GM12865 (cell line): Measurements from ENCODE around the gene RXYLT1.

Experiments used
- DNase-seq: peaks from one replicate; pipeline ENCODE4 v3.0.0; 2010; ENCODE audit warnings: low read depth
- H3K4me3 ChIP-seq: 2 replicates; pipeline ENCODE4 v1.5.1; 2011; ENCODE audit warnings: mild to moderate bottlenecking, low read depth, low read length, control low read depth
- TF ChIP-seq, protein P1 (sequence below): IDR thresholded peaks from 2 replicates; pipeline ENCODE4 v1.5.1; 2011; ENCODE audit warnings: low read length, control low read depth, low read depth, inconsistent platforms; ENCODE audit not compliant: insufficient read depth; ENCODE audit errors: missing control alignments

The RXYLT1 gene

DNA sequence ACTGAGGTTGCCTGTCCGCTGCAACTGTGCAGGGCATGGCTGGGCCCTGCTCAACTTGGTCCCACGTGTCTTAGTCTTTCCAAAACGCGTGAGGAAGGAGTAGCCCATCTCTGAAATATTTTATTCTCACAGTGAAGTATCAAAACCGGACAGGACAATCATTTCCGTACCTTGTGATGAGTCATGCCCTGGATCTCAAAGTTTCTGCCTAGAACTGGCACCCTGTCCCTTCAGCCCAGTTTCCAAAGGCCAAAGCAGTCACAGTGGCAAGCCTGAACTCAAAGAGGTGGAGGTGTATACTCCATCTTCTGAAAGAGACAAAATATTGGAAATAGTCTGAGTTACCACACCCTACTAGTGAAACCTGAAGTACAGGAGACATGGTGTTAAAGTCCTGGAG is 36.3 kb downstream of the RXYLT1 start:
- TF ChIP-seq, protein P1, sequence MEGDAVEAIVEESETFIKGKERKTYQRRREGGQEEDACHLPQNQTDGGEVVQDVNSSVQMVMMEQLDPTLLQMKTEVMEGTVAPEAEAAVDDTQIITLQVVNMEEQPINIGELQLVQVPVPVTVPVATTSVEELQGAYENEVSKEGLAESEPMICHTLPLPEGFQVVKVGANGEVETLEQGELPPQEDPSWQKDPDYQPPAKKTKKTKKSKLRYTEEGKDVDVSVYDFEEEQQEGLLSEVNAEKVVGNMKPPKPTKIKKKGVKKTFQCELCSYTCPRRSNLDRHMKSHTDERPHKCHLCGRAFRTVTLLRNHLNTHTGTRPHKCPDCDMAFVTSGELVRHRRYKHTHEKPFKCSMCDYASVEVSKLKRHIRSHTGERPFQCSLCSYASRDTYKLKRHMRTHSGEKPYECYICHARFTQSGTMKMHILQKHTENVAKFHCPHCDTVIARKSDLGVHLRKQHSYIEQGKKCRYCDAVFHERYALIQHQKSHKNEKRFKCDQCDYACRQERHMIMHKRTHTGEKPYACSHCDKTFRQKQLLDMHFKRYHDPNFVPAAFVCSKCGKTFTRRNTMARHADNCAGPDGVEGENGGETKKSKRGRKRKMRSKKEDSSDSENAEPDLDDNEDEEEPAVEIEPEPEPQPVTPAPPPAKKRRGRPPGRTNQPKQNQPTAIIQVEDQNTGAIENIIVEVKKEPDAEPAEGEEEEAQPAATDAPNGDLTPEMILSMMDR: no peak
- DNase-seq: peak; percentile 45
- no peak overlapping the region for H3K4me3 ChIP-seq

DNA sequence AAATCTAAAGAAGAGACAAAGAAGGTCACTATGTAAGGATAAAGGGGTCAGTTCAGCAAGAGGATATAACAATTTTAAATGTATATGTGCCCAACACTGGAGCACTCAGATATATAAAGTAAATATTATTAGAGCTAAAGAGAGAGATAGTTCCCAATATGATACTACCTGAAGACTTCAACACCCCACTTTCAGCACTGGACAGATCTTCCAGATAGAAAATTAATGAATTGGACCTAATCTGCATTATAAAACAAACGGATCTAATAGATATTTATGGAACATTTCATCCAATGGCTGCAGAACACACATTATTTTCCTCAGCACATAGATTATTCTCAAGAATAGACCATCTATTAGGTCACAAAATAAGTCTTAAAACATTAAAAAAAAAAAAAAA is 40.7 kb downstream of the RXYLT1 start:
- no peak overlapping the region for H3K4me3 ChIP-seq
- TF ChIP-seq, protein P1: no peak
- no peak for DNase-seq

DNA sequence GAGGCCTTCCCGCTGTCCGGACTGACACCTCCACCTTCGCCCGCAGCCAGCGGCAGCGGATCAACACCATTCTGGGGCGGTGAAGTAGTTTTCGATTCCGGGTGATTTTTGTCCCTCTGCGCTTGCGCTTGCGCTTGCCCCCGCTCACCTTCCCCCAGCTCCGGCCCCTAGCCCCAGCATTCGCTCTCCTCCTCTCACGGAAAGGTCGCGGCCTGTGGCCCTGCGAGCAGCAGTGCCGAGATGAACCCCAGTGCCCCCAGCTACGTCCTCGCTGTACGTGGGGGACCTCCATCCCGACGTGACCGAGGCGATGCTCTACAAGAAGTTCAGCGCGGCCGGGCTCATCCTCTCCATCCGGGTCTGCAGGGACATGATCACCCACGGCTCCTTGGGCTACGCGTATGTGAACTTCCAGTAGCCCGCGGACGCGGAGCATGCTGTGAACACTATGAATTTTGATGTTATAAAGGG is 42.1 kb downstream of the RXYLT1 start:
- H3K4me3 ChIP-seq: no peak overlapping the region
- TF ChIP-seq, protein P1: no peak
- DNase-seq: no peak

DNA sequence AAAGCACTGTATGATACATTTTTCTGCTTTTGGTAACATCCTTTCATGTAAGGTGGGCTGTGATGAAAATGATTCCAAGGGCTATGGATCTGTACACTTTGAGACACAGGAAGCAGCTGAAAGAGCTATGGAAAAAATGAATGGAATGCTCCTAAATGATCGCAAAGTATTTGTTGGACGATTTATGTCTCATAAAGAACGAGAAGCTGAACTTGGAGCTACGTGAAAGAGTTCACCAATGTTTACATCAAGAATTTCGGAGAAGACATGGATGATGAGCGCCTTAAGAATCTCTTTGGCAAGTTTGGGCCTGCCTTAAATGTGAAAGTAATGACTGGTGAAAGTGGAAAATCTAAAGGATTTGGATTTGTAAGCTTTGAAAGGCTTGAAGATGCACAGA is 42.6 kb downstream of the RXYLT1 start:
- DNase-seq: no peak
- no peak overlapping the region for H3K4me3 ChIP-seq
- TF ChIP-seq, protein P1: no peak

DNA sequence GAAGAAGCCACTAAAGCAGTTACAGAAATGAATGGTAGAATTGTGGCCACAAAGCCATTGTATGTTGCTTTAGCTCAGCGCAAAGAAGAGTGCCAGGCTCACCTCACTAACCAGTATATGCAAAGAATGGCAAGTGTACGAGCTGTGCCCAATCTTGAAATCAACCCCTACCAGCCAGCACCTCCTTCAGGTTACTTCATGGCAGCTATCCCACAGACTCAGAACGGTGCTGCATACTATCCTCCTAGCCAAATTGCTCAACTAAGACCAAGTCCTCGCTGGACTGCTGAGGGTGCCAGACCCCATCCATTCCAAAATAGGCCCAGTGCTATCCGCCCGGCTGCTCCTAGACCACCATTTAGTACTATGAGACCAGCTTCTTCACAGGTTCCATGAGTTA is 43.3 kb downstream of the RXYLT1 start:
- H3K4me3 ChIP-seq: no peak overlapping the region

DNA sequence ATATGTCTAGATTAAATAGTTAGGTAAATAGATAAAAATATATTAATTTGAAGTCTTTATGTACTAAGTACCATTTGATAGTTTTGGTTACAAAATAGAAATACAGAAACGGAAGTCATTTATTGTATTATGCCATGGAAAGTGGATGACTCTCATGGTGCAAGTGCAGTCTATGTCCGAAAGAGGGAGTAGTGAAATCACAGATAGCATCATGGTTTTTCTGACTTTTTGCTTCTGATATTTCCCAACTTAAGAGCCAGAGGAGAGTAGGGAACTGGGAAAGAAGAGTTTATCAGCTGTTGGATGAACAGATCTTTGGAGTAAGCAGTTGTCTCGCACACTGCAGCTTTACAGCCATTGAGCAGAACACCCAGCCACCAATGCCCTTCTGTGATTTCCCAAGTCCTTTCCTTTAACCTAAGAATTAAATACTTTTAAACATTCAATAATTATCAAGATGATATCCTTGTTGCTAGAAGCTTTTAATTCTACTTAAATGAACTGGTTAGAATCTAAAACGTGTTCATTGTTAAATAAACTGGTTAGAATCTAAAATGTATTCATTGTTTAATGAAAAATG is 46.4 kb downstream of the RXYLT1 start:
- H3K4me3 ChIP-seq: no peak overlapping the region
- TF ChIP-seq, protein P1: peak; percentile 79
- peak; percentile 55 for DNase-seq

More for the DNA sequence above, 43.3 kb downstream of the RXYLT1 start:
- no peak for DNase-seq
- TF ChIP-seq, protein P1: no peak

DNA sequence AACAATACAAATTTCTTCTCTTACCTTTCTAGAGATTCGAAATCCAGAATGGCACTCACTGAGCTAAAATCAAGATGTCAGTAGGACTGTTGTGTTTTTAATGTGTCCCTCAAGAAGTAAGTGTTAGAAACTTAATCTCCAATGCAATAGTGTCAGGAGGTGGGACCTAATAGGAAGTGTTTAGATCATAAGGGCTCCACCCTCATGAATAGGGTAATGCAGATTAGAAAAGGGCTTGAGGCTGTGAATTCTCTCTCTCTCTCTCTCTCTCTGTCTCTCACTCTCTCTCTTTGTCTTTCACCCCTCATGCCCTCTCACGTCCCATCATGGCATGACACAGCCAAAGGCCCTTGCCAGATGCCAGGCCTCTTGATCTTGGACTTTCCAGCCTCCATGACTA is 49.2 kb downstream of the RXYLT1 start:
- no peak overlapping the region for H3K4me3 ChIP-seq
- TF ChIP-seq, protein P1: no peak
- no peak for DNase-seq
